ENCODE results near the gene TLR1. TPM values are rescaled to one million over a fixed set of nuclear protein-coding genes. Genes with fewer than 3 reads are reported as not detected.

The TLR1 gene
- total RNA-seq, 3 donors from 2014 or later, result 7.3 to 9.3 (median 7.7) TPM

DNA sequence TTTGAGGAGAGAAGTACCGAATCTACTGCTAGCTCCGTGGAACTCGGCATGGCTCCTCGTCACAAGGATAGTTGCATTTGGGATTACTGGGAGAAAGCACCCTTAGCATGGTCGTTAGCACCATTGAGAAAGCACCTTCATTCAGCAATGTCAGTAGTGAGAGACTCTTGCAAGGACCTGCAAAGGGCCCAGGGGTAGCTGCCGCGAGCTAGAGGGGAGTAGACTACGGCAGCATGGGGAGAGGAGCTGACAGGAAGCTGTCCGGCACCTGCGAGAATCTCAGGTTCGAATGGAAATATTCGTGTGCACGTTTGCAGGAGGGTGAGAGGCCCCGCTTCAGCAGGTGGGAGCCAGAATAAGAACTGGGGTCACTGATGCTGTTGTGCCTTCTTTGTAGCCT, 42.0 kb downstream of the TLR1 start:
- no peak overlapping the region for H3K4me3 ChIP-seq
- H3K4me1 ChIP-seq (ENCODE audit: low read depth), result peaks cover 2% of the 10 kb centered on the region
- intact Hi-C loops (cut with DNase I, micrococcal nuclease), result loop anchor here in 1 of 2 donors (10.0 kb wide), 1 partner anchor 372 kb away; no protein-coding TSS in a partner anchor
- TF ChIP-seq, protein P1, sequence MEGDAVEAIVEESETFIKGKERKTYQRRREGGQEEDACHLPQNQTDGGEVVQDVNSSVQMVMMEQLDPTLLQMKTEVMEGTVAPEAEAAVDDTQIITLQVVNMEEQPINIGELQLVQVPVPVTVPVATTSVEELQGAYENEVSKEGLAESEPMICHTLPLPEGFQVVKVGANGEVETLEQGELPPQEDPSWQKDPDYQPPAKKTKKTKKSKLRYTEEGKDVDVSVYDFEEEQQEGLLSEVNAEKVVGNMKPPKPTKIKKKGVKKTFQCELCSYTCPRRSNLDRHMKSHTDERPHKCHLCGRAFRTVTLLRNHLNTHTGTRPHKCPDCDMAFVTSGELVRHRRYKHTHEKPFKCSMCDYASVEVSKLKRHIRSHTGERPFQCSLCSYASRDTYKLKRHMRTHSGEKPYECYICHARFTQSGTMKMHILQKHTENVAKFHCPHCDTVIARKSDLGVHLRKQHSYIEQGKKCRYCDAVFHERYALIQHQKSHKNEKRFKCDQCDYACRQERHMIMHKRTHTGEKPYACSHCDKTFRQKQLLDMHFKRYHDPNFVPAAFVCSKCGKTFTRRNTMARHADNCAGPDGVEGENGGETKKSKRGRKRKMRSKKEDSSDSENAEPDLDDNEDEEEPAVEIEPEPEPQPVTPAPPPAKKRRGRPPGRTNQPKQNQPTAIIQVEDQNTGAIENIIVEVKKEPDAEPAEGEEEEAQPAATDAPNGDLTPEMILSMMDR (IDR thresholded peaks at IDR 0.05), result no peak
- no peak for DNase-seq
- H3K9me3 ChIP-seq, result no peaks in the 10 kb centered on the region
- no peak for ATAC-seq
- no peaks in the 10 kb centered on the region for H3K36me3 ChIP-seq (ENCODE audit: low read depth)

DNA sequence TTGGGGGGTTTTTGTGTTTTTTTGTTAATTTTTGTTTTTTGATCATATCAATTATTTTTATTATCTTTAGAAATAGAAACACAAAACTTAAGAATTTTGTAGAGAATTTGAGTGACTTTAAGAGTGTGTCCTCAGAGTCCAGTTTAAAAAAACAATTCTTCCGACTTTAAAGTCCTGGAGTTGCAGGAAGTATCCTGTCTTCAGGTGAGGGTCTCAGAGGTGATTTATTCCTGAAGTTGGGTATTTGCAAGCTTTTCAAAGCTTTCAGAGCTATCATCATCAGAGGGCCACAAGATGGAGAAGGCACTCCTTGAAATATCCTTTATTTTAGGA, 44.8 kb downstream of the TLR1 start:
- TF ChIP-seq, protein P1 (IDR thresholded peaks at IDR 0.05), result no peak
- intact Hi-C loops (cut with DNase I, micrococcal nuclease), result loop anchor here in 1 of 2 donors (5.0 to 10.0 kb wide), 2 partner anchors 98 to 375 kb away; partner anchors contain the start of gene TLR6
- Histone ChIP-seq H3K9me3 (no peaks in the 10 kb centered on the region), H3K4me3 (no peak overlapping the region), H3K36me3 (ENCODE audit: low read depth) (no peaks in the 10 kb centered on the region), H3K4me1 (ENCODE audit: low read depth) (peaks cover 2% of the 10 kb centered on the region)
- no peak for ATAC-seq
- DNase-seq, result no peak

DNA sequence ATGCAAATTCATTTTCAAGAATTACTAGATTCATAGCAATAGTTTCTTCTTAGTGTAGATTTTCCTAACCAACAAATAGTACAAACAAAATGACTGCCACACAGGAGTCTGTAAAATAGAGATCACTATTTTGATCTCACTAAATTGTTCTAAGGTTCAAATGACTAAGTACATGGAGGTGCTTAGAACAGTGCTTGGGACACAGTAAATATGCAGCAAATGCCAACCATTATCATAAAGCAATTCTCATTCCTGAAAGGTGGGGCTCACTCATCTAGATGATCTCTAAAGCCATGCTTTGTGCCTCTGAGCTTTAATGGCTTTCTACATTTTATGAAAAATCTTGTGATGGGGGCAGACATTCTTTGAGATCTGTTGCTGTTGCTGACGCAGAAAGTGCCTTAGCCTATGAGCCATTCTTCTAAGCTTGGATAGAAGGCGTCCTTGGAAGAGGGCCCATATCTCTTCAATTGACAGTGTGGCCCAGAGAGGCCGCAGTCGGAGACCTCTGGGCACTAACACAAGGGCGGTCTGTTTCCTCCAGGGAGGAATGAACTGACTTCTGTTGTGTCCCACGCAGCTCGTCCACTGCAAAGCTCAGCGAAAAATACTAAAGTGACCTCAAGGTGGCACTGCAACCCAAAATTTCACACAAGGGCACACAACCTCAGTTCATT, 45.3 kb downstream of the TLR1 start:
- no peaks in the 10 kb centered on the region for H3K36me3 ChIP-seq (ENCODE audit: low read depth)
- H3K4me1 ChIP-seq (ENCODE audit: low read depth), result peaks cover 2% of the 10 kb centered on the region
- H3K4me3 ChIP-seq, result no peak overlapping the region
- no peaks in the 10 kb centered on the region for H3K9me3 ChIP-seq
- TF ChIP-seq, protein P1 (IDR thresholded peaks at IDR 0.05), result peak; percentile 32
- ATAC-seq, result peak; percentile 64
- peak in 2 of 3 donors; percentile 52 to 65 for DNase-seq
- intact Hi-C loops (cut with DNase I, micrococcal nuclease), result loop anchor here in 1 of 2 donors (5.0 kb wide), 1 partner anchor 98 kb away; the partner anchor contains the start of gene TLR6

DNA sequence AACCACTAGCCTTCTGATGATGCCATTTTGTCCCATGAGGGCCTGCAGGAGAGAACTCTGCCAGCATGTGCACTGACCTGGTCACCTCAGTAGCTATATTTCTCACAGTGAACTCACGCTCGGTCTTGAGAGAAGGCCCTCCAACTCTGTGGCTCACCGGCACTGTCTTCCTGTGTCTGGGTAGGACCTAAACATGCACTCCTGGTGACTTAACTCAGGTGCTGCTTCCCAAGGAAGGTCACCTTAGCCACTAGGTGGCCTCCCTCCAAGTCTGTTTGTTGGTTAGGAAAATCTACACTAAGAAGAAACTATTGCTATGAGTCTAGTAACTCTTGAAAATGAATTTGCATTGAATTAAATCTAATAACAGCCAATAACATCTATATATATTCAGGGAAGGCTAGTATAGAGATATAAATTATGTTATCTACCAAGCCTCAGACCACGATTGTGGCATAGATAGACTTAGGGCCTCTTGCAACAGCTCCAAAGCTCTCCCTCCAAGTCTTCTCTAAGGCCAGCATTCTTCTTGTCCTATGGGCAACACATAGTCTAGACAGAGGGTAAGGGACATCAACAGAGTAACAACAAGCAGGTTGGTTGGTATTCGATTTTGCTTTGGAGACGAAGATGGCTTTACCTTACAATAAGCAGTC, 46.5 kb downstream of the TLR1 start:
- peaks cover 2% of the 10 kb centered on the region for H3K4me1 ChIP-seq (ENCODE audit: low read depth)
- no peak overlapping the region for H3K4me3 ChIP-seq
- no peaks in the 10 kb centered on the region for H3K9me3 ChIP-seq
- DNase-seq (peak in 1 of 3 donors; percentile 59), ATAC-seq (peak; percentile 46)
- intact Hi-C loops (cut with DNase I, micrococcal nuclease), result loop anchor here in 1 of 2 donors (5.0 kb wide), 1 partner anchor 99 kb away; the partner anchor contains the start of gene TLR6
- TF ChIP-seq, protein P1 (IDR thresholded peaks at IDR 0.05), result peak; percentile 9
- no peaks in the 10 kb centered on the region for H3K36me3 ChIP-seq (ENCODE audit: low read depth)

DNA sequence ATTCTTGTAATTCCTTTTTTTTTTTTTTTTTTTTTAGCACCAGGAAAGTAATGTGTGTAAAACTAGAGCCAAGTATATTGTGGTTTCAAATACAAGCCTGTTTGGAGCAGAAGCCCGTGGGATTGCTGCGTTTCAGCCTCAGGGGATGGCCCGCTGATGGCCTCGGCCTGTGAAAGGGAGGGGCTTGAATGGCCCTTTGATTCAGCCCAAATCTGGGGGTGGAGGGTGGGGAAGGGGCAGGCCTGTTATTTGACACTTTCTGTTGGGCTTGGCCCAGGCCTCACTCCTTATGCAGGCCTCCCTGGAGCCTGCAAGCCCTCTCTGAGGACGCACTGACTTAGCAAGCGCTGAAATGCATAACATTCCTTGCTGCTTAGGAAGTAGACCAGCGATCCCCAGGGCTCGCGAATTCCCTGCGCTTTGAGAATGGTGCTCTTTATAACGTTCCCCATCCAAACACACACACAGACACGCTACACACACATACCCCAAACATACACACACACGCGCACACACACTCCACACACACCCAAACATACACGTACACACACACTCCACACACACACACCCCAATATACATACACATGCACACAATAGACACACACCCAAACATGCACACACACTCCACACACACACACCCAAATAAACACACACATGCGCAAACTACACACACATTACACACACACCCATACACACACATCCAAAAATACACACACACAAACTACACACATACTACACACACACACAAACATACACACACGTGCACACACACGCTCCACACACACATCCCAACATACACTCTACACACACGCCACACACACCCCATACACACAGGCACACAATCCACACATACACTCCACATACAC, 51.4 kb downstream of the TLR1 start:
- TF ChIP-seq, protein P1 (IDR thresholded peaks at IDR 0.05), result no peak
- DNase-seq, result peak; percentile 48 to 70 (median 51)

More for the DNA sequence above, 51.4 kb downstream of the TLR1 start:
- Histone ChIP-seq H3K4me3 (no peak overlapping the region), H3K9me3 (no peaks in the 10 kb centered on the region), H3K4me1 (ENCODE audit: low read depth) (no peaks in the 10 kb centered on the region), H3K36me3 (ENCODE audit: low read depth) (no peaks in the 10 kb centered on the region)
- intact Hi-C loops (cut with DNase I, micrococcal nuclease), result no loop called here
- peak; percentile 65 for ATAC-seq

All from mucosa of descending colon (tissue), 3 donors.